Activated CD4-positive, alpha-beta T cell treated with anti-CD3 and anti-CD28 coated beads for 4 hours (primary cell): ENCODE measurements around the gene ANGPTL4.
"Not testable (repeated sequence)": the region's sequence is repeated elsewhere in the genome, so short reads cannot be mapped to it uniquely, and the experiment has no call there.

Experiments used
- DNase-seq, 2 donors: peaks; one replicate each; pipeline ENCODE4 v3.0.0-alpha.2; 2020

ANGPTL4 gene

GRCh38 chr19:8334458-8335342 is 29.3 kb upstream of the ANGPTL4 start:
- DNase-seq = no peak

- no peak for DNase-seq
Measured at GRCh38 chr19:8335343-8336071, 28.4 kb upstream of the ANGPTL4 start.

GRCh38 chr19:8336072-8336569 is 27.8 kb upstream of the ANGPTL4 start:
- DNase-seq = no peak

GRCh38 chr19:8336660-8337059 is 27.3 kb upstream of the ANGPTL4 start:
- DNase-seq = no peak

GRCh38 chr19:8337728-8338127 is 26.2 kb upstream of the ANGPTL4 start:
- no peak for DNase-seq

- DNase-seq = no peak
Measured at GRCh38 chr19:8338835-8339234, 25.1 kb upstream of the ANGPTL4 start.

- DNase-seq = no peak
Measured at GRCh38 chr19:8340341-8341096, 23.4 kb upstream of the ANGPTL4 start.

GRCh38 chr19:8341504-8341903 is 22.5 kb upstream of the ANGPTL4 start:
- not testable (repeated sequence) for DNase-seq

GRCh38 chr19:8342316-8342683 is 21.7 kb upstream of the ANGPTL4 start:
- DNase-seq = no peak

GRCh38 chr19:8342684-8343482 is 21.1 kb upstream of the ANGPTL4 start, which contains the start of gene KANK3:
KANK3 (minus strand) TSS chr19:8343262; CDS start chr19:8337828, 5,434 bp downstream.
- DNase-seq = peak; percentile 90 to 92

GRCh38 chr19:8343483-8343844 is 20.5 kb upstream of the ANGPTL4 start:
- no peak for DNase-seq

GRCh38 chr19:8349629-8350372 is 14.2 kb upstream of the ANGPTL4 start:
- DNase-seq = not testable (repeated sequence)

- no peak for DNase-seq
Measured at GRCh38 chr19:8352134-8352827, 11.7 kb upstream of the ANGPTL4 start.

- not testable (repeated sequence) for DNase-seq
Measured at GRCh38 chr19:8352845-8353244, 11.1 kb upstream of the ANGPTL4 start.

GRCh38 chr19:8355631-8356402 is 8.1 kb upstream of the ANGPTL4 start:
- DNase-seq = no peak

- no peak for DNase-seq
Measured at GRCh38 chr19:8357007-8357521, 6.9 kb upstream of the ANGPTL4 start.

- DNase-seq = no peak
Measured at GRCh38 chr19:8358948-8359347, 5.0 kb upstream of the ANGPTL4 start.

- no peak for DNase-seq
Measured at GRCh38 chr19:8360196-8360595, 3.8 kb upstream of the ANGPTL4 start.

- DNase-seq = no peak
Measured at GRCh38 chr19:8361921-8362793, 1.8 kb upstream of the ANGPTL4 start.
